ENCODE data around the gene IGBP1.

- TF ChIP-seq CTCF (IDR thresholded peaks at IDR 0.05) (no peak), EP300 (IDR thresholded peaks at IDR 0.05; ENCODE audit: borderline replicate concordance in 1 of 2, low read depth in 1 of 2, low read length in 1 of 2) (no peak), POLR2AphosphoS5 (IDR thresholded peaks at IDR 0.05; ENCODE audit: low read depth, low read length) (no peak), EZH2phosphoT487 (IDR thresholded peaks at IDR 0.05; ENCODE audit: borderline replicate concordance, low read depth) (no peak), RAD21 (IDR thresholded peaks at IDR 0.05; ENCODE audit: low read length) (no peak), TEAD4 (IDR thresholded peaks at IDR 0.05; ENCODE audit: borderline replicate concordance, insufficient read depth) (no peak), TAF1 (IDR thresholded peaks at IDR 0.05; ENCODE audit: borderline replicate concordance, low read depth, low read length) (no peak), RFX5 (IDR thresholded peaks at IDR 0.05; ENCODE audit: low read length) (no peak), TCF12 (IDR thresholded peaks at IDR 0.05) (no peak)
Observed at GRCh38 chrX:70117738-70118137, 15.5 kb upstream of the IGBP1 start.
